NCI-H748 treated with DMSO at 0.1 percent for 48 hours (cell line): ENCODE results near the gene PYGO1.
"Not testable (repeated sequence)": the region's sequence is repeated elsewhere in the genome, so short reads cannot be mapped to it uniquely, and the experiment has no call there.

Source experiments
- DNase-seq: peaks from one replicate; lab custom pipeline; 2025; lab: John Stamatoyannopoulos, UW

Gene PYGO1

GRCh38 chr15:55588070-55588814 lies at the start of gene PYGO1:
PYGO1 (minus strand) TSS chr15:55588345; CDS start chr15:55587883, 462 bp downstream.
- peak; percentile 7 for DNase-seq

- DNase-seq, result no peak
Measured at GRCh38 chr15:55637086-55637485, 48.9 kb upstream of the PYGO1 start.

- DNase-seq, result no peak
Measured at GRCh38 chr15:55633731-55634130, 45.6 kb upstream of the PYGO1 start.

- DNase-seq, result no peak
Measured at GRCh38 chr15:55632434-55632833, 44.3 kb upstream of the PYGO1 start.

GRCh38 chr15:55630858-55631257 lies 42.7 kb upstream of the PYGO1 start:
- no peak for DNase-seq

- DNase-seq, result no peak
Measured at GRCh38 chr15:55628369-55628730, 40.2 kb upstream of the PYGO1 start.

GRCh38 chr15:55627730-55628368 lies 39.7 kb upstream of the PYGO1 start:
- DNase-seq, result no peak

GRCh38 chr15:55619783-55620182 lies 31.6 kb upstream of the PYGO1 start:
- no peak for DNase-seq

- no peak for DNase-seq
Measured at GRCh38 chr15:55618387-55618786, 30.2 kb upstream of the PYGO1 start.

- DNase-seq, result no peak
Measured at GRCh38 chr15:55615445-55615844, 27.3 kb upstream of the PYGO1 start.

- DNase-seq, result no peak
Measured at GRCh38 chr15:55613727-55614126, 25.6 kb upstream of the PYGO1 start.

- no peak for DNase-seq
Measured at GRCh38 chr15:55606214-55606613, 18.1 kb upstream of the PYGO1 start.

GRCh38 chr15:55601374-55601773 lies 13.2 kb upstream of the PYGO1 start:
- no peak for DNase-seq

GRCh38 chr15:55599439-55599838 lies 11.3 kb upstream of the PYGO1 start:
- no peak for DNase-seq

GRCh38 chr15:55593019-55593418 lies 4.9 kb upstream of the PYGO1 start:
- not testable (repeated sequence) for DNase-seq

- DNase-seq, result no peak
Measured at GRCh38 chr15:55590788-55591187, 2.6 kb upstream of the PYGO1 start.

GRCh38 chr15:55589287-55589686 lies 1.1 kb upstream of the PYGO1 start:
- no peak for DNase-seq

GRCh38 chr15:55588815-55589115 lies 620 bp upstream of the PYGO1 start:
- no peak for DNase-seq

- no peak for DNase-seq
Measured at GRCh38 chr15:55587321-55588069, 650 bp downstream of the PYGO1 start.

- no peak for DNase-seq
Measured at GRCh38 chr15:55586808-55587207, 1.3 kb downstream of the PYGO1 start.

- DNase-seq, result no peak
Measured at GRCh38 chr15:55576943-55577342, 11.2 kb downstream of the PYGO1 start.

GRCh38 chr15:55574096-55574495 lies 14.0 kb downstream of the PYGO1 start:
- no peak for DNase-seq

- DNase-seq, result no peak
Measured at GRCh38 chr15:55573224-55573623, 14.9 kb downstream of the PYGO1 start.
